HG03095 (cell line): ENCODE data around the gene HBD.

Experiments used
- ATAC-seq: cut with Tn5 transposase; IDR thresholded peaks from one replicate; pipeline ENCODE4 v1.9.1; 2021; ENCODE audit warnings: moderate library complexity; ENCODE audit not compliant: unreplicated experiment

HBD gene

GRCh38 chr11:5196731-5197130 lies 37.6 kb downstream of the HBD start:
- ATAC-seq: no peak

- no peak for ATAC-seq
Observed at GRCh38 chr11:5196067-5196466, 38.2 kb downstream of the HBD start.

- ATAC-seq: no peak
Observed at GRCh38 chr11:5192738-5193137, 41.5 kb downstream of the HBD start.

GRCh38 chr11:5188201-5188600 lies 46.1 kb downstream of the HBD start:
- ATAC-seq: no peak
